Retinal pigment epithelial cell (primary cell): ENCODE measurements around the gene NMNAT2.
"Not testable (repeated sequence)": the region's sequence is repeated elsewhere in the genome, so short reads cannot be mapped to it uniquely, and the experiment has no call there.

ENCODE experiments used
- DNase-seq: peaks from one replicate; pipeline ENCODE4 v3.0.0-alpha.2; 2010; ENCODE audit warnings: low read depth
- H3K4me3 ChIP-seq: 2 replicates; pipeline ENCODE4 v1.5.1; 2011; ENCODE audit warnings: mild to moderate bottlenecking, low read length, control low read depth, moderate library complexity
- CTCF ChIP-seq: conservative IDR thresholded peaks from 2 replicates; pipeline ENCODE4 v1.5.1; 2011; ENCODE audit warnings: low read depth, low read length, control low read depth, inconsistent platforms

Gene NMNAT2

DNA sequence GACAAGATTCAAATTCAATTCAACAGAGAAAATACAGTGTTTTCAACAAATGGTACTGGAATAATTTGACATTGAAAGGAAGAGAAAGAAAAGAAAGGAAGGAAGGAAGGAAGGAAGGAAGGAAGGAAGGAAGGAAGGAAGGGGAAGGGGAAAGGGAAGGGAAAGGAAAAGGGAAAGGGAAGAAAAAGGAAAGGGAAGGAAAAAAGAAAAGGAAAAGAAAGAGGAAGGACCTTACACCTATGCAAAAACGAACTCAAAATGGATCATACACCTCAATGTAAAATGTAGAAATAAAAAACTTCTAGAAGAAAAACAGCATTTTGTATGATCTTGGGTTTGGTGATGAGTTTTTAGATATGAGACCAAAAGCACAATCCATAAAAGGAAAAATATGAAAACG is 19.9 kb upstream of the NMNAT2 start:
- no peak overlapping the region for H3K4me3 ChIP-seq
- TF ChIP-seq CTCF, result no peak
- no peak for DNase-seq

- no peak for DNase-seq
- H3K4me3 ChIP-seq, result no peak overlapping the region
- TF ChIP-seq CTCF, result no peak
Observed at GRCh38 chr1:183435497-183435896, 17.3 kb upstream of the NMNAT2 start.

DNA sequence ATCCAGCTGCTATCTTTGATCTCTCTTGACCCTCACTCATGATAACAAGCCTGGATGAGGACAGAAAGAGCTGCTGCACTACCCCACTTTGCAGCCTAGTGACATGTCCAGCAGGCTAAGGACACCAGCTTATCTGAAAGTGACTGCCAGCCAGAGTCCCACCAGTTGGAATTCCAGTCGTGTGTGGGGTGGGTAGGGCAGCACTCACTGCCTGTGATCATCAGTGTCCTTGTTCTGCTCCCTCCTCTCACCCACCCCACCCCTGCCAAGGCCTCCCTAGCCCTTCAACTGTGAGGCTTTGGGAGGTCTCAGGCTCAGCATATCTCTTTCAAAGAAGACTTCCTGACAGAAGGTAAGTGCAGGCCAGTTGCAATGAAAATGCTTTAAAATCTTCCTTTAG is 15.5 kb upstream of the NMNAT2 start:
- no peak overlapping the region for H3K4me3 ChIP-seq
- TF ChIP-seq CTCF, result no peak
- no peak for DNase-seq

GRCh38 chr1:183432548-183432875 is 14.3 kb upstream of the NMNAT2 start:
- DNase-seq, result no peak
- no peak overlapping the region for H3K4me3 ChIP-seq
- no peak for TF ChIP-seq CTCF

DNA sequence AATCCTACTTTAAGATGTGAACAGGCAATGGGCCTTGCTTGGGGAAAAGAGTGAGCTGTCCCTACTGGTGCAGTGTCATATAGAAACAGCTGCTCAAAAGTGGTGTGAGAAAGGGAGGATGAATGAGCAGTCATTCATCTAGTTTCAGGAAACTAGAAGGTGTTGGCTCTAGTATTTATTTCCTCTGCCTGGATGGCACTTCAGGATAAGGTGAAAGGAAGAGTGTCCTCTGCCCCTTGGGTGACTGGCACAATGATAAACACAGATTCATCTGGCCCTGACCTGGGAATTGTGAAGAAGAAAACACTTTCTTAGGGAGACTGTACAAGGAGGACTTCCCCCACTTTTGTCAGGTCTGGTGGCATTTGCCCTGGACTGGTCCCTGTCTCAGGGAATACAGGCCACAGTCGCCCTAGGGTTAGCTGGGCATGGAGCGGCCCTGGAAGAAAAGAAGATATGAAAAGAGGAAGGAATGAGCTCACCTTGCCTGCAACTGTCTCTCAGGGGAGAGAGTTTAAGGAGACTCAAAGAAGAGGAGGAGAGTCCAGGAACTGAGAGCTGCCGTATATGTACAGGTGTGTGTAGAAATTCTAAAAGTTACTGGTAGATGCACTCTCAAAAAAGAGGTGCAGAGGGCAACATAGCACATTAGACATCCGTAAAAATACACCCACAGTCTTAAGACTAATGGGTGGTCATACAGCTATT is 13.8 kb upstream of the NMNAT2 start:
- TF ChIP-seq CTCF, result no peak
- DNase-seq, result no peak

GRCh38 chr1:183427591-183427990 is 9.4 kb upstream of the NMNAT2 start:
- DNase-seq, H3K4me3 ChIP-seq: not testable (repeated sequence)

More for the DNA sequence above, 13.8 kb upstream of the NMNAT2 start:
- H3K4me3 ChIP-seq, result no peak overlapping the region

DNA sequence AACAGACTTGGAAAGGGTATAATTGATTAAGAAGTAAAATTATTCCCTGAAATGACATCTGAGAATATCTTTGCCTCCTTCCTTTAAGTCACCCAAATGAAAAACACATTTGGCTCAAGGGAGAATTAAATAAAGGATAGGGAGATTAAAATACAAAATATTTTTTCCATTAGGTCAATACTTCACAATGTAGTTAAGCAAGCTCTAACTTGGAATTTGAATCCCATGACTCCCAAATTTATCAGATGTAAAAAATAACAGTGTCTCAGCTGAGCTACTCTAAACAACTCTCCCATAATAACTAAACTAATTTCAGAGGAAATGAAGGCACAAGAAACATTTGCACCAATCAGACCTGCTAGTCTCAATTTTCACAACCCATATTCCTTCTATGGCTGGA is 6.5 kb upstream of the NMNAT2 start:
- H3K4me3 ChIP-seq, result no peak overlapping the region
- no peak for TF ChIP-seq CTCF
- no peak for DNase-seq

GRCh38 chr1:183423541-183423940 is 5.4 kb upstream of the NMNAT2 start:
- no peak for DNase-seq
- H3K4me3 ChIP-seq, result no peak overlapping the region
- TF ChIP-seq CTCF, result no peak
